Measurements from ENCODE around the gene SPATA24. TPM values are rescaled to one million over a fixed set of nuclear protein-coding genes. Genes with fewer than 3 reads are reported as not detected.

Gene SPATA24
- total RNA-seq, 4 donors from 2014 or later, result 1.3 to 2.2 (median 1.4) TPM; not detected in 1

- DNase-seq (ENCODE audit: low spot score in 2 of 2), result peak; percentile 63 to 73
- WGBS, result 65% methylated on average over 47 of the region's 47 CpGs
- peaks cover 27% of the 10 kb centered on the region for H3K4me1 ChIP-seq
- no peak overlapping the region for H3K27ac ChIP-seq
- H3K9me3 ChIP-seq, result no peaks in the 10 kb centered on the region
- H3K27me3 ChIP-seq, result no peaks in the 10 kb centered on the region
- peaks cover 8% of the 10 kb centered on the region for H3K36me3 ChIP-seq
- TF ChIP-seq POLR2A (IDR thresholded peaks at IDR 0.05), result no peak
- no peak for TF ChIP-seq EP300 (IDR thresholded peaks at IDR 0.05)
- no peak for TF ChIP-seq CTCF (IDR thresholded peaks at IDR 0.05)
- no peak for TF ChIP-seq POLR2AphosphoS5 (IDR thresholded peaks at IDR 0.05)
- H3K4me3 ChIP-seq, result no peak overlapping the region
Observed at GRCh38 chr5:139378101-139378825, 25.6 kb downstream of the SPATA24 start.

- TF ChIP-seq CTCF (IDR thresholded peaks at IDR 0.05), result no peak
- no peak for TF ChIP-seq POLR2A (IDR thresholded peaks at IDR 0.05)
- no peaks in the 10 kb centered on the region for H3K27me3 ChIP-seq
- DNase-seq (ENCODE audit: low spot score in 2 of 2), result peak; percentile 43 to 50
- H3K27ac ChIP-seq, result no peak overlapping the region
- H3K36me3 ChIP-seq, result peaks cover 8% of the 10 kb centered on the region
- no peak overlapping the region for H3K4me3 ChIP-seq
- no peaks in the 10 kb centered on the region for H3K9me3 ChIP-seq
- H3K4me1 ChIP-seq, result peaks cover 21% of the 10 kb centered on the region
- 92% methylated on average over 3 of the region's 3 CpGs for WGBS
Observed at GRCh38 chr5:139377226-139377625, 26.7 kb downstream of the SPATA24 start.

- Histone ChIP-seq H3K4me1 (peaks cover 21% of the 10 kb centered on the region), H3K36me3 (peaks cover 15% of the 10 kb centered on the region), H3K27ac (no peak overlapping the region), H3K27me3 (no peaks in the 10 kb centered on the region), H3K9me3 (no peaks in the 10 kb centered on the region), H3K4me3 (no peak overlapping the region)
- no peak for TF ChIP-seq POLR2AphosphoS5 (IDR thresholded peaks at IDR 0.05)
- no peak for TF ChIP-seq EP300 (IDR thresholded peaks at IDR 0.05)
- TF ChIP-seq POLR2A (IDR thresholded peaks at IDR 0.05), result no peak
- no peak for TF ChIP-seq CTCF (IDR thresholded peaks at IDR 0.05)
- 88% methylated on average over 7 of the region's 7 CpGs for WGBS
- no peak for DNase-seq (ENCODE audit: low spot score in 2 of 2)
Observed at GRCh38 chr5:139376364-139376763, 27.5 kb downstream of the SPATA24 start.

DNA sequence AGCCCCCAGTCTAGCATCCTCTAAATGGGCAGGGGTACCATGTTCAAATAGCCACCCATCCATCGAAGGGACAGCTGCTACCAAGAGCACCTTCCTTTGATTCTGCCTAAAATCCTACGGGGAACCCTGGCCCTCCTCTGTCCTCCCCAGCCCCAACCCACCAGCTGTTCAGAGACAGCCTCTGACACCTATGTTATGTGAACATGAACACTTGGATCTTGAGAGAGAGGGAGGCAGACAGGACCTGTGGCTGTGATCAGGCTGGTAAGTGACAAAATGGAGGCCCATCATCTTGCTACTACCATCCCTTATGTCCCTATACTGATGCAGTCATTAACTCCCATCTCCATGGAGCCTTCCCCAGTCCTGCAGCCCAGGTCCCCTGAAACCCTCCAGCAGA, 29.0 kb downstream of the SPATA24 start:
- H3K36me3 ChIP-seq, result peaks cover 30% of the 10 kb centered on the region
- H3K27ac ChIP-seq, result no peak overlapping the region
- 100% methylated on average over 2 of the region's 2 CpGs for WGBS

More for the DNA sequence above, 29.0 kb downstream of the SPATA24 start:
- no peak for TF ChIP-seq POLR2AphosphoS5 (IDR thresholded peaks at IDR 0.05)
- TF ChIP-seq EP300 (IDR thresholded peaks at IDR 0.05), result no peak
- no peak for TF ChIP-seq POLR2A (IDR thresholded peaks at IDR 0.05)
- TF ChIP-seq CTCF (IDR thresholded peaks at IDR 0.05), result no peak
- no peaks in the 10 kb centered on the region for H3K27me3 ChIP-seq
- no peaks in the 10 kb centered on the region for H3K9me3 ChIP-seq
- no peak overlapping the region for H3K4me3 ChIP-seq
- DNase-seq (ENCODE audit: low spot score in 2 of 2), result no peak
- peaks cover 21% of the 10 kb centered on the region for H3K4me1 ChIP-seq
